ENCODE measurements around the gene OBSCN. TPM values are rescaled to one million over a fixed set of nuclear protein-coding genes. Genes with fewer than 3 reads are reported as not detected.

The OBSCN gene
- total and polyA plus RNA-seq, 2 donors (not counting 1 experiment from before 2014, with no cell fraction given): 10.0 to 63.9 TPM

- no peak overlapping the region for H3K9ac ChIP-seq (ENCODE audit: low read length)
- H3K27ac ChIP-seq (ENCODE audit: low read length in 2 of 2): no peak overlapping the region
- no peaks in the 10 kb centered on the region for H3K4me1 Mint-ChIP-seq
- ATAC-seq (ENCODE audit: low read depth) (no peak), DNase-seq (no peak)
- ChIA-PET POLR2A (no interaction called here), CTCF (no interaction called here)
- no peak overlapping the region for H2AFZ ChIP-seq (ENCODE audit: insufficient read depth, low read depth, low read length, poor library complexity, severe bottlenecking)
- H3K79me2 ChIP-seq (ENCODE audit: control insufficient read depth, insufficient read depth, low read length): no peaks in the 10 kb centered on the region
- no peaks in the 10 kb centered on the region for H3K27me3 Mint-ChIP-seq
- intact Hi-C loops (cut with micrococcal nuclease): no loop called here
- no peak overlapping the region for H3K4me2 ChIP-seq (replicated peaks; ENCODE audit: low read depth, low read length, poor library complexity, severe bottlenecking)
- TF ChIP-seq EZH2 (IDR thresholded peaks at IDR 0.05; ENCODE audit: borderline replicate concordance, insufficient read depth, low read depth, low read length, poor library complexity, severe bottlenecking) (no peak), CTCF (IDR thresholded peaks at IDR 0.05) (no peak)
- H3K4me3 ChIP-seq (ENCODE audit: control extremely low read depth in 1 of 5, extremely low read depth in 1 of 5, insufficient read depth in 1 of 5, low read depth in 2 of 5, low read length in 4 of 5): no peak overlapping the region
- peaks cover 14% of the 10 kb centered on the region for H3K9me3 Mint-ChIP-seq (ENCODE audit: insufficient read depth)
- no peak overlapping the region for H3K27ac Mint-ChIP-seq
- no peaks in the 10 kb centered on the region for H3K4me1 ChIP-seq (ENCODE audit: control insufficient read depth in 2 of 2, insufficient read depth in 2 of 2, low read length in 2 of 2)
- H3K9me3 ChIP-seq (ENCODE audit: control extremely low read depth in 1 of 3, control insufficient read depth in 2 of 3, insufficient read depth in 1 of 3, low read length in 2 of 3): peaks cover 3 to 47% (median 30%) of the 10 kb centered on the region in 3 donors
- H3K4me3 Mint-ChIP-seq: no peak overlapping the region
- H3K36me3 ChIP-seq (replicated peaks in 1 of 2; ENCODE audit: control extremely low read depth in 1 of 2, control insufficient read depth in 1 of 2, extremely low read depth in 1 of 2, insufficient read depth in 2 of 2, low read length in 1 of 2): no peaks in the 10 kb centered on the region
- no peaks in the 10 kb centered on the region for H4K20me1 ChIP-seq (ENCODE audit: control insufficient read depth, insufficient read depth, low read length, poor library complexity, severe bottlenecking)
- 100% methylated on average over 6 of the region's 6 CpGs for WGBS (ENCODE audit: insufficient coverage)
- H3K27me3 ChIP-seq (replicated peaks in 1 of 4; ENCODE audit: control extremely low read depth in 1 of 4, control insufficient read depth in 3 of 4, insufficient read depth in 4 of 4, low read length in 3 of 4): no peaks in the 10 kb centered on the region
Observed at GRCh38 chr1:228305721-228306152, 97.9 kb downstream of the OBSCN start.

GRCh38 chr1:228306275-228307217 is 98.7 kb downstream of the OBSCN start:
- POLR2A ChIA-PET: no interaction called here

More at GRCh38 chr1:228306275-228307217, 98.7 kb downstream of the OBSCN start:
- Histone ChIP-seq H3K4me3 (ENCODE audit: control extremely low read depth in 1 of 5, extremely low read depth in 1 of 5, insufficient read depth in 1 of 5, low read depth in 2 of 5, low read length in 4 of 5) (no peak overlapping the region), H3K4me2 (replicated peaks; ENCODE audit: low read depth, low read length, poor library complexity, severe bottlenecking) (no peak overlapping the region), H4K20me1 (ENCODE audit: control insufficient read depth, insufficient read depth, low read length, poor library complexity, severe bottlenecking) (no peaks in the 10 kb centered on the region), H3K27me3 (replicated peaks in 1 of 4; ENCODE audit: control extremely low read depth in 1 of 4, control insufficient read depth in 3 of 4, insufficient read depth in 4 of 4, low read length in 3 of 4) (no peaks in the 10 kb centered on the region), H3K9ac (ENCODE audit: low read length) (no peak overlapping the region), H2AFZ (ENCODE audit: insufficient read depth, low read depth, low read length, poor library complexity, severe bottlenecking) (no peak overlapping the region), H3K9me3 (ENCODE audit: control extremely low read depth in 1 of 3, control insufficient read depth in 2 of 3, insufficient read depth in 1 of 3, low read length in 2 of 3) (peaks cover 3 to 50% (median 22%) of the 10 kb centered on the region in 3 donors), H3K4me1 (ENCODE audit: control insufficient read depth in 2 of 2, insufficient read depth in 2 of 2, low read length in 2 of 2) (no peaks in the 10 kb centered on the region), H3K27ac (ENCODE audit: low read length in 2 of 2) (no peak overlapping the region), H3K36me3 (replicated peaks in 1 of 2; ENCODE audit: control extremely low read depth in 1 of 2, control insufficient read depth in 1 of 2, extremely low read depth in 1 of 2, insufficient read depth in 2 of 2, low read length in 1 of 2) (no peaks in the 10 kb centered on the region), H3K79me2 (ENCODE audit: control insufficient read depth, insufficient read depth, low read length) (no peaks in the 10 kb centered on the region)
- CTCF ChIA-PET: no interaction called here
- ATAC-seq (ENCODE audit: low read depth): no peak
- intact Hi-C loops (cut with micrococcal nuclease): no loop called here
- WGBS (ENCODE audit: insufficient coverage): 85% methylated on average over 34 of the region's 35 CpGs
- no peak overlapping the region for H3K4me3 Mint-ChIP-seq
- H3K27ac Mint-ChIP-seq: no peak overlapping the region
- no peaks in the 10 kb centered on the region for H3K4me1 Mint-ChIP-seq
- no peaks in the 10 kb centered on the region for H3K27me3 Mint-ChIP-seq
- no peak for TF ChIP-seq CTCF (IDR thresholded peaks at IDR 0.05)
- no peak for TF ChIP-seq EZH2 (IDR thresholded peaks at IDR 0.05; ENCODE audit: borderline replicate concordance, insufficient read depth, low read depth, low read length, poor library complexity, severe bottlenecking)
- no peak for DNase-seq
- H3K9me3 Mint-ChIP-seq (ENCODE audit: insufficient read depth): peaks cover 11% of the 10 kb centered on the region
